ENCODE results near the gene ICAM2. TPM values are rescaled to one million over a fixed set of nuclear protein-coding genes. Genes with fewer than 3 reads are reported as not detected.

ICAM2 gene
- total and polyA plus RNA-seq, 2 experiments from 2014 or later, result 0.97 to 1.3 TPM

- WGBS, 2 experiments (ENCODE audit: low coverage in 1 of 2, low lambda C conversion rate in 2 of 2, missing lambda C conversion rate in 2 of 2), result 84 to 86% methylated on average over 21 of the region's 21 CpGs
These were observed 30.6 kb downstream of the ICAM2 start for GRCh38 chr17:63989622-63990345.

GRCh38 chr17:63988741-63989621 is 31.5 kb downstream of the ICAM2 start:
- Histone ChIP-seq H3K9me2 (ENCODE audit: insufficient read depth) (no peaks in the 10 kb centered on the region), H3K27ac (no peak overlapping the region), H3K4me3 (no peak overlapping the region), H3K9me3 (ENCODE audit: low read depth) (no peaks in the 10 kb centered on the region), H4K20me1 (ENCODE audit: insufficient read depth) (no peaks in the 10 kb centered on the region), H3K4me2 (ENCODE audit: unreplicated experiment) (no peak overlapping the region), H3F3A (ENCODE audit: insufficient read depth) (no peaks in the 10 kb centered on the region), H3K36me3 (ENCODE audit: low read depth) (no peaks in the 10 kb centered on the region), H2AFZ (no peak overlapping the region), H3K4me1 (ENCODE audit: insufficient read depth) (peaks cover 13% of the 10 kb centered on the region), H3K9ac (no peak overlapping the region), H3K27me3 (replicated peaks; ENCODE audit: insufficient read depth) (peaks cover 22% of the 10 kb centered on the region), H3K79me2 (ENCODE audit: insufficient read depth) (no peaks in the 10 kb centered on the region)
- in situ Hi-C loops (cut with MboI), result no loop called here
- 45 to 52% methylated on average over 20 to 35 of the region's 35 CpGs for whole genome bisulfite sequencing, 2 experiments (ENCODE audit: low coverage in 1 of 2, low lambda C conversion rate in 2 of 2, missing lambda C conversion rate in 2 of 2)
- TF ChIP-seq EZH2 (IDR thresholded peaks at IDR 0.05; ENCODE audit: insufficient read depth, poor library complexity, severe bottlenecking), result no peak
- TF ChIP-seq EZH2phosphoT487 (IDR thresholded peaks at IDR 0.05; ENCODE audit: insufficient read depth, low read depth), result no peak
- peak; percentile 21 for DNase-seq

More at GRCh38 chr17:63989622-63990345, 30.6 kb downstream of the ICAM2 start:
- Histone ChIP-seq H2AFZ (no peak overlapping the region), H3K36me3 (ENCODE audit: low read depth) (no peaks in the 10 kb centered on the region), H3K9me2 (ENCODE audit: insufficient read depth) (no peaks in the 10 kb centered on the region), H3K4me3 (no peak overlapping the region), H3K9me3 (ENCODE audit: low read depth) (no peaks in the 10 kb centered on the region), H3K27ac (no peak overlapping the region), H3F3A (ENCODE audit: insufficient read depth) (no peaks in the 10 kb centered on the region), H3K4me1 (ENCODE audit: insufficient read depth) (peaks cover 7% of the 10 kb centered on the region), H3K4me2 (ENCODE audit: unreplicated experiment) (no peak overlapping the region), H3K79me2 (ENCODE audit: insufficient read depth) (no peaks in the 10 kb centered on the region), H3K9ac (no peak overlapping the region), H3K27me3 (replicated peaks; ENCODE audit: insufficient read depth) (peaks cover 29% of the 10 kb centered on the region), H4K20me1 (ENCODE audit: insufficient read depth) (no peaks in the 10 kb centered on the region)
- DNase-seq, result no peak
- in situ Hi-C loops (cut with MboI), result no loop called here
- TF ChIP-seq EZH2phosphoT487 (IDR thresholded peaks at IDR 0.05; ENCODE audit: insufficient read depth, low read depth), result no peak
- TF ChIP-seq EZH2 (IDR thresholded peaks at IDR 0.05; ENCODE audit: insufficient read depth, poor library complexity, severe bottlenecking), result no peak

GRCh38 chr17:63988127-63988478 is 32.3 kb downstream of the ICAM2 start:
- Histone ChIP-seq H4K20me1 (ENCODE audit: insufficient read depth) (no peaks in the 10 kb centered on the region), H3K36me3 (ENCODE audit: low read depth) (no peaks in the 10 kb centered on the region), H3K4me3 (no peak overlapping the region), H3K79me2 (ENCODE audit: insufficient read depth) (no peaks in the 10 kb centered on the region), H3K9me2 (ENCODE audit: insufficient read depth) (no peaks in the 10 kb centered on the region), H3K27me3 (replicated peaks; ENCODE audit: insufficient read depth) (peaks cover 17% of the 10 kb centered on the region), H3K4me1 (ENCODE audit: insufficient read depth) (peaks cover 13% of the 10 kb centered on the region), H3K27ac (no peak overlapping the region), H3F3A (ENCODE audit: insufficient read depth) (no peaks in the 10 kb centered on the region), H3K9ac (no peak overlapping the region), H3K9me3 (ENCODE audit: low read depth) (no peaks in the 10 kb centered on the region), H2AFZ (no peak overlapping the region), H3K4me2 (ENCODE audit: unreplicated experiment) (no peak overlapping the region)
- no peak for DNase-seq
- TF ChIP-seq EZH2phosphoT487 (IDR thresholded peaks at IDR 0.05; ENCODE audit: insufficient read depth, low read depth), result no peak
- no peak for TF ChIP-seq EZH2 (IDR thresholded peaks at IDR 0.05; ENCODE audit: insufficient read depth, poor library complexity, severe bottlenecking)
- WGBS, 2 experiments (ENCODE audit: low coverage in 1 of 2, low lambda C conversion rate in 2 of 2, missing lambda C conversion rate in 2 of 2), result 84 to 88% methylated on average over 5 of the region's 5 CpGs
- in situ Hi-C loops (cut with MboI), result no loop called here

GRCh38 chr17:63987221-63988126 is 33.0 kb downstream of the ICAM2 start:
- Histone ChIP-seq H4K20me1 (ENCODE audit: insufficient read depth) (no peaks in the 10 kb centered on the region), H3K4me3 (no peak overlapping the region), H3K27ac (no peak overlapping the region), H3K79me2 (ENCODE audit: insufficient read depth) (no peaks in the 10 kb centered on the region), H3K9me3 (ENCODE audit: low read depth) (no peaks in the 10 kb centered on the region), H3K9ac (no peak overlapping the region), H3K4me2 (ENCODE audit: unreplicated experiment) (no peak overlapping the region), H3F3A (ENCODE audit: insufficient read depth) (no peaks in the 10 kb centered on the region), H3K9me2 (ENCODE audit: insufficient read depth) (no peaks in the 10 kb centered on the region), H3K27me3 (replicated peaks; ENCODE audit: insufficient read depth) (peaks cover 13% of the 10 kb centered on the region), H3K36me3 (ENCODE audit: low read depth) (no peaks in the 10 kb centered on the region), H2AFZ (no peak overlapping the region), H3K4me1 (ENCODE audit: insufficient read depth) (peaks cover 13% of the 10 kb centered on the region)
- in situ Hi-C loops (cut with MboI), result no loop called here
- WGBS, 2 experiments (ENCODE audit: low coverage in 1 of 2, low lambda C conversion rate in 2 of 2, missing lambda C conversion rate in 2 of 2), result 81 to 83% methylated on average over 15 to 18 of the region's 18 CpGs
- TF ChIP-seq EZH2 (IDR thresholded peaks at IDR 0.05; ENCODE audit: insufficient read depth, poor library complexity, severe bottlenecking) (no peak), EZH2phosphoT487 (IDR thresholded peaks at IDR 0.05; ENCODE audit: insufficient read depth, low read depth) (no peak)
- DNase-seq, result no peak
